HepG2 (cell line): Measurements from ENCODE around the gene SDC4. TPM values are rescaled to one million over a fixed set of nuclear protein-coding genes. Genes with fewer than 3 reads are reported as not detected.
A peak's percentile ranks its signal among the peaks of the same experiment; 100 is the strongest.

Source experiments
- ATAC-seq: fragments of 200-7000 bp; cut with Tn5 transposase; 3 replicates; pipeline ENCODE4 v1.9.1; 2020; ENCODE audit warnings: mild to moderate bottlenecking, moderate library complexity
- BruUV-seq: library from RNA; stranded (reverse); fragments of 400-500 nt; replicated peaks from 2 replicates; lab custom pipeline; 2021; lab: Mats Ljungman, UMichigan
- CTCF ChIA-PET: fragments of 300-600 bp; formaldehyde crosslinking; extraction: SDS; loops from one replicate; lab custom pipeline; 2021; ENCODE audit warnings: low total read pairs, inconsistent platforms, low intra/inter-chr PET ratio; lab: Yijun Ruan, JAX
- POLR2A ChIA-PET: fragments of 350-600 bp; sonication (Branson Sonifier 250); formaldehyde crosslinking; loops from one replicate; lab custom pipeline; 2020; ENCODE audit warnings: antibody characterized with exemption, inconsistent platforms; lab: Yijun Ruan, JAX
- DNase-seq: peaks from one replicate; pipeline ENCODE4 v3.0.0-alpha.2; 2015; ENCODE audit warnings: low spot score
- FAIRE-seq: peaks from 3 replicates; lab custom pipeline; 2011; peaks lifted over from hg19 to GRCh38; lab: Jason Lieb, UNC
- H2AFZ ChIP-seq: one replicate; pipeline ENCODE4 v1.6.1; 2011; ENCODE audit warnings: low read length, inconsistent platforms
- H3K27ac ChIP-seq: fragments of 300-600 bp; 3 replicates; pipeline ENCODE4 v1.8.0; 2011; ENCODE audit warnings: mixed run types, mild to moderate bottlenecking, mixed read lengths, low read length, inconsistent platforms; ENCODE audit not compliant: insufficient read depth; ENCODE audit errors: extremely low read length
- H3K27me3 ChIP-seq, 2 experiments: fragments of 200-600 bp in 1 of 2; 2 replicates in 1 of 2; 3 replicates in 1 of 2; pipeline versions ENCODE4 v1.6.0 to v1.8.0; 2011; ENCODE audit warnings: low read length in 2 of 2, mild to moderate bottlenecking in 2 of 2, moderate library complexity in 2 of 2, inconsistent platforms in 1 of 2; ENCODE audit not compliant: insufficient read depth in 2 of 2, control insufficient read depth in 1 of 2
- H3K36me3 ChIP-seq, 2 experiments: fragments of 200-600 bp in 1 of 2; replicated peaks in 1 of 2; 2 replicates in 1 of 2; 3 replicates in 1 of 2; pipeline versions ENCODE4 v1.5.1 to v1.8.0; 2011; ENCODE audit warnings: low read length in 2 of 2, inconsistent platforms in 1 of 2; ENCODE audit not compliant: insufficient read depth in 2 of 2, control insufficient read depth in 1 of 2
- H3K4me1 ChIP-seq: 2 replicates; pipeline ENCODE4 v1.5.1; 2012; ENCODE audit warnings: low read length, inconsistent platforms; ENCODE audit not compliant: insufficient read depth
- H3K4me2 ChIP-seq: 2 replicates; pipeline ENCODE4 v1.6.0; 2011; ENCODE audit warnings: low read depth, low read length, inconsistent platforms
- H3K4me3 ChIP-seq, 3 experiments: fragments of 200-600 bp in 1 of 3; sonication (generic), shearing (Covaris generic) in 1 of 3; replicated peaks in 1 of 3; 2 replicates each; pipeline ENCODE4 v1.5.1; 2011 to 2016; ENCODE audit warnings: low read length in 3 of 3, inconsistent platforms in 2 of 3, low read depth in 2 of 3, mild to moderate bottlenecking in 2 of 3, control low read depth in 1 of 3, mixed read lengths in 1 of 3; ENCODE audit not compliant: insufficient read depth in 1 of 3
- H3K79me2 ChIP-seq: one replicate; pipeline ENCODE4 v1.6.1; 2011; ENCODE audit warnings: low read length, inconsistent platforms; ENCODE audit not compliant: insufficient read depth
- H3K9ac ChIP-seq: 2 replicates; pipeline ENCODE4 v1.6.0; 2011; ENCODE audit warnings: mild to moderate bottlenecking, low read depth, low read length, inconsistent platforms; ENCODE audit not compliant: insufficient read depth
- H3K9me3 ChIP-seq: 2 replicates; pipeline ENCODE4 v1.5.1; 2012; ENCODE audit warnings: mild to moderate bottlenecking, low read length
- H4K20me1 ChIP-seq: 2 replicates; pipeline ENCODE4 v1.6.0; 2011; ENCODE audit warnings: inconsistent platforms, mild to moderate bottlenecking, low read length, moderate library complexity; ENCODE audit not compliant: insufficient read depth
- BORCS8-MEF2B ChIP-seq: sonication (generic); formaldehyde crosslinking; IDR thresholded peaks from 2 replicates; pipeline ENCODE4 v1.8.0; 2022; ENCODE audit warnings: mild to moderate bottlenecking, missing genetic modification reagents
- CTCF ChIP-seq: sonication (generic); formaldehyde crosslinking; IDR thresholded peaks from 2 replicates; pipeline ENCODE4 v1.5.0; 2020; ENCODE audit warnings: mild to moderate bottlenecking, missing genetic modification reagents, moderate library complexity
- NCOA2 ChIP-seq: sonication (generic); formaldehyde crosslinking; IDR thresholded peaks from 2 replicates; pipeline ENCODE4 v1.8.0; 2022; ENCODE audit warnings: inconsistent platforms
- NRL ChIP-seq: sonication (generic); formaldehyde crosslinking; IDR thresholded peaks from 2 replicates; pipeline ENCODE4 v1.5.0; 2020; ENCODE audit warnings: missing genetic modification reagents, mild to moderate bottlenecking, moderate library complexity, borderline replicate concordance
- RCOR2 ChIP-seq: IDR thresholded peaks from 2 replicates; pipeline ENCODE4 v1.6.1; 2016; ENCODE audit warnings: missing biosample characterization, missing genetic modification reagents
- ZIK1 ChIP-seq: sonication (generic); formaldehyde crosslinking; IDR thresholded peaks from 2 replicates; pipeline ENCODE4 v1.5.0; 2020; ENCODE audit warnings: mild to moderate bottlenecking, low read depth, missing genetic modification reagents, borderline replicate concordance
- ZNF710 ChIP-seq: sonication (generic); formaldehyde crosslinking; IDR thresholded peaks from 2 replicates; pipeline ENCODE4 v1.5.0; 2020; ENCODE audit warnings: mild to moderate bottlenecking, missing genetic modification reagents, borderline replicate concordance
- WGBS: methylation state at CpG from one replicate; pipeline ENCODE4 v1.1.6; 2017; ENCODE audit warnings: low lambda C conversion rate; 5-methylcytosine and 5-hydroxymethylcytosine counted together
- in situ Hi-C: cut with HindIII; loops from 2 replicates; pipeline ENCODE4 v1.10.0; 2017; ENCODE audit warnings: low pct_unique_long_range_greater_than_20kb; ENCODE audit not compliant: extremely low pct_ligation_motif_present
- intact Hi-C: fragments of 100-400 bp; cut with micrococcal nuclease; formaldehyde crosslinking; loops from one replicate; pipeline ENCODE4 v1.10.0; 2022; ENCODE audit not compliant: unreplicated experiment
- polyA plus RNA-seq, 8 experiments: library from polyadenylated mRNA; depleted of rRNA in 3 of 8; stranded (reverse) in 7 of 8; unstranded in 1 of 8; fragments of >200 nt; fragmentation: Illumina TruSeq in 4 of 8; extraction: Trizol in 4 of 8; gene quantifications; 2 replicates each; pipeline versions ENCODE4 v1.2.1 to v1.2.3, GENCODE V29; 2011 to 2016; ENCODE audit warnings: low read depth in 4 of 8, missing spikeins in 1 of 8, mixed read lengths in 1 of 8; ENCODE audit not compliant: insufficient read depth in 1 of 8
- total RNA-seq, 5 experiments: library from RNA; depleted of rRNA; stranded (reverse); fragments of >200 nt; fragmentation: Illumina TruSeq; extraction: Trizol; gene quantifications; 2 replicates each; pipeline ENCODE4 v1.2.3, GENCODE V29; 2016; ENCODE audit warnings: low read depth in 1 of 5

SDC4 gene
- total and polyA plus RNA-seq, 2 of the 13 experiments (the other 11 are each of a cell fraction or from before 2014, with no cell fraction given), result 49.0 to 65.1 TPM

- H2AFZ ChIP-seq, result no peak overlapping the region
- no peak for ATAC-seq
- H3K4me2 ChIP-seq, result no peak overlapping the region
- no peak for DNase-seq
- no TSS peak for BruUV-seq
- H3K9ac ChIP-seq, result no peak overlapping the region
- no peaks in the 10 kb centered on the region for H3K79me2 ChIP-seq
- no peaks in the 10 kb centered on the region for H4K20me1 ChIP-seq
- no peak for FAIRE-seq
- POLR2A ChIA-PET, result no interaction called here
- H3K27me3 ChIP-seq, result no peaks in the 10 kb centered on the region
- no peaks in the 10 kb centered on the region for H3K9me3 ChIP-seq
- in situ Hi-C loops (no loop called here), intact Hi-C loops (loop anchor here (5.0 kb wide), 1 partner anchor 45 kb away; no protein-coding TSS in a partner anchor)
- WGBS, result 32% methylated on average over 3 of the region's 3 CpGs
- CTCF ChIA-PET, result no interaction called here
- no peaks in the 10 kb centered on the region for H3K36me3 ChIP-seq
- no peak overlapping the region for H3K27ac ChIP-seq
- TF ChIP-seq NCOA2 (no peak), BORCS8-MEF2B (CRISPR knock-in tag) (no peak), ZIK1 (CRISPR knock-in tag) (no peak), RCOR2 (CRISPR knock-in tag) (no peak), CTCF (CRISPR knock-in tag) (peak; percentile 22), ZNF710 (CRISPR knock-in tag) (no peak), NRL (no peak)
- no peak overlapping the region for H3K4me3 ChIP-seq
- H3K4me1 ChIP-seq, result no peaks in the 10 kb centered on the region
Measured at GRCh38 chr20:45392733-45393132, 44.5 kb upstream of the SDC4 start.
